ENCODE measurements around the gene CASP7. TPM values are rescaled to one million over a fixed set of nuclear protein-coding genes. Genes with fewer than 3 reads are reported as not detected.

CASP7 gene
- total and polyA plus RNA-seq, 7 experiments from 2014 or later, result 8.5 to 43.4 (median 13.6) TPM

DNA sequence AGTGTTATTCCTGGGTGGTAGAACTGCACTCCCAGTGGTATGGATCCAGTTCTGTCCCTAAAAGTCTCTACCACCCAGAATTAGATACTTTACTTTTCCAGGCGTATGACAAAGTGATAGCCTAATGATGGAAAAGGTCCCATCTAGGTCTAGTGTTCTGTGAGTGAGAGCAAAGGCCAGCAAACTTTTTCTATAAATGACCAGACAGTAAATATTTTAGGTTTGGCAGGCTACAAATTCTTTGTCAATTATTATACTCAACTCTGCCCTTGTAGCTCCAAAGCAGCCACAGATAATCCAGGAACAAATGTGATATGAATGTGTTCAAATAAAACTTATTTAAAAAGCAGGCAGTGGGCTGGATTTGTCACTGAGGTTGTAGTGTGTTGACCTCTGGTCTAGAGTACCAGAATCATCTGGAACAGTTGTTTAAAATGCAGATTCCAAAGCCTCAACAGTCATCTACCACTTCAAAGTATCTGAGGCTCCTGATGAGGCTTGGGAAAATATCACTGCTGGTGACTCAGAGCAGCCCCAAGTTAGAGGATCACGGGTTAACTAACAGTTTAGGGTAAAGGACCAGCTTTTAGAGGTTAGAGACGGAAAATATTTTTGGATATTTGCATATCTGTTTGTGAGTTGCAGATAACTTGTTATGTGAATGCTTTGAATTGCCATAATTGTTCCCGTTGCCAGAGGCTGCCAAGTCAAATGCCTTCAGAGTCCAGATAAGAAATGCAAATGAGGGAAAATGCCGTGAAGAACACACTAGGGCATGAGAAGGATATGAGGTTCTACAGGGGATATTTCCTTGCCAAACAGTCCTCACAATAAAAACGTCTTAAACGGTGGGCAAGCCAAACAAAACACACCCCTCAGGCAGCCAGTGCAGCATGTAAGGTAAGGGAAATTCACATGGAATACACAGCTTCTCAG lies 35.3 kb upstream of the CASP7 start:
- no peak overlapping the region for H3K27ac ChIP-seq (ENCODE audit: low read depth, low read length)
- Mint-ChIP-seq H3K4me1 (no peaks in the 10 kb centered on the region), H3K4me3 (no peak overlapping the region), H3K27me3 (peaks cover 15 to 49% (median 30%) of the 10 kb centered on the region in 5 donors), H3K9me3 (no peaks in the 10 kb centered on the region), H3K27ac (no peak overlapping the region), H3K36me3 (no peaks in the 10 kb centered on the region)
- DNase-seq, result no peak
- H3K4me1 ChIP-seq (ENCODE audit: control insufficient read depth in 2 of 2, insufficient read depth in 2 of 2, low read length in 2 of 2), result no peaks in the 10 kb centered on the region
- no peaks in the 10 kb centered on the region for H3K36me3 ChIP-seq (ENCODE audit: control insufficient read depth in 2 of 3, insufficient read depth in 3 of 3, low read length in 3 of 3)
- no peaks in the 10 kb centered on the region for H3K9me3 ChIP-seq (ENCODE audit: control insufficient read depth in 2 of 3, low read length in 3 of 3)
- CTCF ChIA-PET, result no interaction called here
- ATAC-seq, result no peak
- POLR2A ChIA-PET, result no interaction called here
- intact Hi-C loops (cut with micrococcal nuclease), result no loop called here
- H3K27me3 ChIP-seq (ENCODE audit: control insufficient read depth in 2 of 2, insufficient read depth in 2 of 2, low read length in 2 of 2), result no peaks in the 10 kb centered on the region
- H3K4me3 ChIP-seq (ENCODE audit: low read length), result no peak overlapping the region

DNA sequence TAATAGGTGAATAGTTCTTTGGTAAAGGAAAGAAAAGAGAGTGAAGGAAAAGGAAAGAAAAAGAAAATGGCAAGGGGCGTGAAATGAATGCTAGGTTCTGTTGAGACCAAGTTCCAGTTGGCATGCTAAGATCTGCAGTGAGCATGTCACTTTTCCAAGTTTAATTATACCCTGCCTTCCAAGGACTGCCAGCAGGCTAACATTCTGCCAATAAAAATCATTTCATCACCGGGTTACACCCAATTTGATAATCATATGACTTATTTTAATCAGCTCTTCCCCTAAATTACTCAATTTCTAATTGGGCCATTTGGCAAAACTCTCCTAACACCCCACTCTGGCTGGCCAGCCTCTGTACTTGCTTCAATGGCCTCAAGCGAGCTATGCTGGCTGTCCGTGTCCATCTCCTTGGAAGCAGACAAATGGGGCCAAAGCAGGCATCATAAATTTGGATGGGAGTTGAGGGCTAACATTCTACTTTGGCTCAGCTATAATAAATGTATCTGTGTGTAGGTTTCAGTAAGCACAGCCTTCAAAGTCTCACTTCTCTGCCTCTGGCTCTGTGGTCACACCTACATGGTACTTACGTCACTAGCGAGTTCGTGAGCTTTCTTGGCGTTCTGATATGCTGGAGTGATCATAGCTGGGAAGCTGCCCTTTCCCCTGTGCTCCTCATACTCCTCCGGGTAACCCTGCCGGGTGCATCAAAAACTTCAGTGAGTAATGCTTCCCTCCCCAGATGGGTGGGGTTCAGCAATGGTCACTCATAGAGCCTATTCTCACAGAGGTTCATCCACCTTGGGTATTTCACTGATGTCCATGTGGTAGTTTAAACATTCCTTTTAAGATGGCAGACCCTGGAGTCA lies 33.1 kb upstream of the CASP7 start:
- intact Hi-C loops (cut with micrococcal nuclease), result no loop called here
- Mint-ChIP-seq H3K4me3 (no peak overlapping the region), H3K9me3 (no peaks in the 10 kb centered on the region), H3K27ac (no peak overlapping the region), H3K27me3 (peaks cover 11 to 39% (median 25%) of the 10 kb centered on the region in 5 donors), H3K36me3 (no peaks in the 10 kb centered on the region), H3K4me1 (no peaks in the 10 kb centered on the region)
- POLR2A ChIA-PET, result no interaction called here
- DNase-seq (no peak), ATAC-seq (no peak)
- Histone ChIP-seq H3K4me3 (ENCODE audit: low read length) (no peak overlapping the region), H3K4me1 (ENCODE audit: control insufficient read depth in 2 of 2, insufficient read depth in 2 of 2, low read length in 2 of 2) (no peaks in the 10 kb centered on the region), H3K27ac (ENCODE audit: low read depth, low read length) (no peak overlapping the region), H3K36me3 (ENCODE audit: control insufficient read depth in 2 of 3, insufficient read depth in 3 of 3, low read length in 3 of 3) (no peaks in the 10 kb centered on the region), H3K27me3 (ENCODE audit: control insufficient read depth in 2 of 2, insufficient read depth in 2 of 2, low read length in 2 of 2) (no peaks in the 10 kb centered on the region), H3K9me3 (ENCODE audit: control insufficient read depth in 2 of 3, low read length in 3 of 3) (no peaks in the 10 kb centered on the region)
- CTCF ChIA-PET, result no interaction called here

DNA sequence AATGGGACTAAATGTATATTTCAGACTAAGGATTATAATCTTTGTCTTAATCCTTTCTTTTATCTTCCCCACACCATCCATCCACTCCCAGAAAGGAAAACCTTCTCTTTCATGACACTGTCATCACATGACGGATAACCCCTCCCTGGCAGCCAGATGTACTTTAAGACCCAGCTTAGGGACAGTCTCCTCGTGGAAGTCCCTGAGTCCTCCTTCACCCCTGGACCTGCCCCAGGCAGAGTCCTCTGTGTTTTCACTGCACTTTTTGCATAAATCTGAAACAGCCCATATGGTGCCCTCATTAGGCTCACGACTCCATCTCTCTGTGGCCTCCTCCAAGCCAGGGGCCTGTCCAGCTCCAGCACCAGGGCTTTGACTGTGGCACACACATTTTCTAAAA lies 31.9 kb upstream of the CASP7 start:
- DNase-seq (no peak), ATAC-seq (no peak)
- Mint-ChIP-seq H3K9me3 (no peaks in the 10 kb centered on the region), H3K27ac (no peak overlapping the region), H3K4me1 (no peaks in the 10 kb centered on the region), H3K27me3 (peaks cover 9 to 29% (median 24%) of the 10 kb centered on the region in 5 donors), H3K36me3 (no peaks in the 10 kb centered on the region), H3K4me3 (no peak overlapping the region)
- POLR2A ChIA-PET, result no interaction called here
- no peaks in the 10 kb centered on the region for H3K9me3 ChIP-seq (ENCODE audit: control insufficient read depth in 2 of 3, low read length in 3 of 3)
- H3K27me3 ChIP-seq (ENCODE audit: control insufficient read depth in 2 of 2, insufficient read depth in 2 of 2, low read length in 2 of 2), result no peaks in the 10 kb centered on the region
- CTCF ChIA-PET, result no interaction called here
- H3K36me3 ChIP-seq (ENCODE audit: control insufficient read depth in 2 of 3, insufficient read depth in 3 of 3, low read length in 3 of 3), result no peaks in the 10 kb centered on the region
- intact Hi-C loops (cut with micrococcal nuclease), result no loop called here
- H3K4me1 ChIP-seq (ENCODE audit: control insufficient read depth in 2 of 2, insufficient read depth in 2 of 2, low read length in 2 of 2), result no peaks in the 10 kb centered on the region
- H3K4me3 ChIP-seq (ENCODE audit: low read length), result no peak overlapping the region
- no peak overlapping the region for H3K27ac ChIP-seq (ENCODE audit: low read depth, low read length)

DNA sequence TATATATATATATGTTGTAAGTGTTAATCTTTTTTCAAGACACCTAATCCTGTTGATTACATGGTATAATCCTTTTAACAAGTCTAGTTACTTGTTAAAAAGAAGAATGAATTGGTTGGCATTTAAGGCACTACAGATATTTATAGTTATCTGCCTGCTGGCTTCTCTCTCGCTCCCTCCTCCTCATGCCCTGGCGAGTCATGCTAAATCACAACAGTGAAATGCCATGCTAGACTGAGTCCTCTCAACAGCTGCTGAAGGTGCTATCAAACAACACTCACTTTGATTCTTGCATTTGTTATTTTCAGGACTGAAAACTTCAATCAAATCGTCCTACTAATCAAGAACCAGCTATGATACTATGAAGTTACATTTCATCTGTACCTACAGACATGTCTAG lies 31.2 kb upstream of the CASP7 start:
- no peaks in the 10 kb centered on the region for H3K4me1 Mint-ChIP-seq
- H3K9me3 Mint-ChIP-seq, result no peaks in the 10 kb centered on the region
- H3K4me3 Mint-ChIP-seq, result no peak overlapping the region
- H3K4me3 ChIP-seq (ENCODE audit: low read length), result no peak overlapping the region
- H3K27me3 Mint-ChIP-seq, result peaks cover 6 to 28% (median 21%) of the 10 kb centered on the region in 5 donors
- H3K27ac Mint-ChIP-seq, result no peak overlapping the region
- ChIA-PET CTCF (no interaction called here), POLR2A (no interaction called here)
- no peak overlapping the region for H3K27ac ChIP-seq (ENCODE audit: low read depth, low read length)
- H3K36me3 Mint-ChIP-seq, result no peaks in the 10 kb centered on the region
- DNase-seq, result no peak
- no peaks in the 10 kb centered on the region for H3K9me3 ChIP-seq (ENCODE audit: control insufficient read depth in 2 of 3, low read length in 3 of 3)
- no peaks in the 10 kb centered on the region for H3K4me1 ChIP-seq (ENCODE audit: control insufficient read depth in 2 of 2, insufficient read depth in 2 of 2, low read length in 2 of 2)
- no peak for ATAC-seq
- intact Hi-C loops (cut with micrococcal nuclease), result no loop called here
- no peaks in the 10 kb centered on the region for H3K27me3 ChIP-seq (ENCODE audit: control insufficient read depth in 2 of 2, insufficient read depth in 2 of 2, low read length in 2 of 2)
- H3K36me3 ChIP-seq (ENCODE audit: control insufficient read depth in 2 of 3, insufficient read depth in 3 of 3, low read length in 3 of 3), result no peaks in the 10 kb centered on the region

DNA sequence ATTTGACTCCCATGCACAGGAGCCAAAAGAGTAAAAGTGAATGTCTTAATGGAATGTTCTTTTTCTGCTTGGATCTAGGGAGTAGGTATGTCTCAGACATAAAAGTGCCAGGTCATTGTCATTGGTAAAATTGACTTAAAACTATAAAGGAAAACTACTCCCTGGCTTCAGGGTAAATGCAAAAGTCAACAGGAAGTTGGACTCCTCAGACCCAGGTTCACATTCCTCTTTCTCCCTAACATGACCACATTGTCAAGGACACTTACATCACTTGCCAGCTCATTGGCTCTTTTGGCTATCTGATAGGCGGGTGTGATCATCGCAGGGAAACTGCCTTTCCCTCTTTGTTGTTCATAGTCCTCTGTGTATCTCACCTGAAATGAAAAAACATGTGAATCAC lies 29.5 kb upstream of the CASP7 start:
- no peaks in the 10 kb centered on the region for H3K4me1 ChIP-seq (ENCODE audit: control insufficient read depth in 2 of 2, insufficient read depth in 2 of 2, low read length in 2 of 2)
- H3K9me3 Mint-ChIP-seq, result no peaks in the 10 kb centered on the region
- no peak for DNase-seq
- H3K27ac ChIP-seq (ENCODE audit: low read depth, low read length), result no peak overlapping the region
- intact Hi-C loops (cut with micrococcal nuclease), result no loop called here
- no peak overlapping the region for H3K27ac Mint-ChIP-seq
- H3K36me3 ChIP-seq (ENCODE audit: control insufficient read depth in 2 of 3, insufficient read depth in 3 of 3, low read length in 3 of 3), result no peaks in the 10 kb centered on the region
- H3K9me3 ChIP-seq (ENCODE audit: control insufficient read depth in 2 of 3, low read length in 3 of 3), result no peaks in the 10 kb centered on the region
- ATAC-seq, result no peak
- no peaks in the 10 kb centered on the region for H3K4me1 Mint-ChIP-seq
- POLR2A ChIA-PET, result no interaction called here
- H3K4me3 ChIP-seq (ENCODE audit: low read length), result no peak overlapping the region
- CTCF ChIA-PET, result no interaction called here
- H3K36me3 Mint-ChIP-seq, result no peaks in the 10 kb centered on the region
- H3K27me3 ChIP-seq (ENCODE audit: control insufficient read depth in 2 of 2, insufficient read depth in 2 of 2, low read length in 2 of 2), result no peaks in the 10 kb centered on the region
- H3K27me3 Mint-ChIP-seq, result peaks cover 16 to 37% (median 25%) of the 10 kb centered on the region in 5 donors
- H3K4me3 Mint-ChIP-seq, result no peak overlapping the region

DNA sequence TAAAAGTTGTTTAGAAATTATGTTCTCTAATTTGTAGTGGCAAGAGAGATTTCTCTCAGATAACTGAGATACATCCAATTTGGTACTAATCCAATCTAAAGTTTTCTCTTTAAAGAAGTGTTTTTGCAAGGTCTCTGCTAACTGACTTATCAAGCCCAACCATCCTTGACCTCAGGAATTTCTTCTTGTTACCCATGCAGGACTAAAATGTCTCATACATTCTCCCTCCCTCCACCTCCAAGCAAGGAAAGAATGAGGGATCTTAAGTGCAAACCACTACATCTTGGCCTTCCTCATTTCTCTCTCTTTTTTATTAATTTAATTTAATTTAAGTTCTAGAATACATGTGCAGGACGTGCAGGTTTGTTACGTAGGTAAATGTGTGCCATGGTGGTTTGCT lies 28.7 kb upstream of the CASP7 start:
- Mint-ChIP-seq H3K4me3 (no peak overlapping the region), H3K9me3 (no peaks in the 10 kb centered on the region), H3K27ac (no peak overlapping the region), H3K36me3 (no peaks in the 10 kb centered on the region), H3K27me3 (peaks cover 19 to 33% (median 25%) of the 10 kb centered on the region in 5 donors), H3K4me1 (no peaks in the 10 kb centered on the region)
- Histone ChIP-seq H3K36me3 (ENCODE audit: control insufficient read depth in 2 of 3, insufficient read depth in 3 of 3, low read length in 3 of 3) (no peaks in the 10 kb centered on the region), H3K9me3 (ENCODE audit: control insufficient read depth in 2 of 3, low read length in 3 of 3) (no peaks in the 10 kb centered on the region), H3K27me3 (ENCODE audit: control insufficient read depth in 2 of 2, insufficient read depth in 2 of 2, low read length in 2 of 2) (no peaks in the 10 kb centered on the region), H3K27ac (ENCODE audit: low read depth, low read length) (no peak overlapping the region), H3K4me3 (ENCODE audit: low read length) (no peak overlapping the region), H3K4me1 (ENCODE audit: control insufficient read depth in 2 of 2, insufficient read depth in 2 of 2, low read length in 2 of 2) (no peaks in the 10 kb centered on the region)
- intact Hi-C loops (cut with micrococcal nuclease), result no loop called here
- DNase-seq (no peak), ATAC-seq (no peak)
- CTCF ChIA-PET, result no interaction called here
- POLR2A ChIA-PET, result no interaction called here

Data from naive thymus-derived CD4-positive, alpha-beta T cell (primary cell).